ENCODE measurements around the gene VCL. TPM values are rescaled to one million over a fixed set of nuclear protein-coding genes. Genes with fewer than 3 reads are reported as not detected.

VCL gene
- polyA plus RNA-seq, 1 donor from 2014 or later: 11.2 TPM

DNA sequence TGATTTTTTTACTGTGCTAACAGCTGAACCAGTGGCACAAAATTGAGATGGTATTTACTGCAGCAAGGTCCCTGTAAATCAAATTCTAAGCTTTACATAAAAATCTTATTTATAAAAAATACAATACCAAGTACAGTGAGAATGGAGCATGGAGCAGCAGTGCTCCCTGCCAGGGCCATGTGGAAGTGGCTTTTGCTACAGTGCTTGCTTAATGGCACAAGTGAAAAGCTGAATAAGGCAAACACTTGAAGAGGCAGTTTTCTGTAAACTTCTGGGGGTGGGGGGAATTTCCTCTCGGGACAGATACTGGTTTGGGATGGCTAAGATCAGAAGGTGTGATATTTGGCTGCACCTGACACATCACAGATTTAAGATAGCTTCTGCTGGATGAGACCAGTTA, 125.2 kb downstream of the VCL start:
- H3K36me3 ChIP-seq (ENCODE audit: insufficient read depth, low read length): no peaks in the 10 kb centered on the region
- no peak overlapping the region for H3K9ac ChIP-seq (ENCODE audit: low read length)

GRCh38 chr10:74133923-74134820, 136.3 kb downstream of the VCL start:
- H3K9ac ChIP-seq (ENCODE audit: low read length): no peak overlapping the region
- H3K27me3 ChIP-seq (ENCODE audit: insufficient read depth, low read depth, low read length): no peaks in the 10 kb centered on the region
- no peak overlapping the region for H3K4me2 ChIP-seq (ENCODE audit: low read length)
- H3K4me3 ChIP-seq (ENCODE audit: low read length): no peak overlapping the region
- no peaks in the 10 kb centered on the region for H3K79me2 ChIP-seq (replicated peaks; ENCODE audit: insufficient read depth, low read length)
- no peaks in the 10 kb centered on the region for H3K9me3 ChIP-seq (ENCODE audit: low read length)
- no peaks in the 10 kb centered on the region for H4K20me1 ChIP-seq (ENCODE audit: insufficient read depth)
- H3F3A ChIP-seq (ENCODE audit: insufficient read depth, low read length, poor library complexity, severe bottlenecking): no peaks in the 10 kb centered on the region
- H2AFZ ChIP-seq (ENCODE audit: low read depth, low read length): no peak overlapping the region
- no peak overlapping the region for H3K27ac ChIP-seq (ENCODE audit: low read length)
- H3K9me2 ChIP-seq (ENCODE audit: insufficient read depth, low read length): no peaks in the 10 kb centered on the region
- H3K36me3 ChIP-seq (ENCODE audit: insufficient read depth, low read length): peaks cover 9% of the 10 kb centered on the region
- TF ChIP-seq SMC3 (conservative IDR thresholded peaks at IDR 0.05; ENCODE audit: poor library complexity) (no peak), RAD21 (conservative IDR thresholded peaks at IDR 0.05) (no peak), POLR2AphosphoS5 (IDR thresholded peaks at IDR 0.05) (no peak), MXI1 (conservative IDR thresholded peaks at IDR 0.05; ENCODE audit: poor library complexity, severe bottlenecking) (no peak), EP300 (conservative IDR thresholded peaks at IDR 0.05; ENCODE audit: poor library complexity, severe bottlenecking) (no peak), EZH2 (IDR thresholded peaks at IDR 0.05; ENCODE audit: borderline replicate concordance, insufficient read depth, low read length, poor library complexity, severe bottlenecking) (no peak)
- TF ChIP-seq, protein P1, sequence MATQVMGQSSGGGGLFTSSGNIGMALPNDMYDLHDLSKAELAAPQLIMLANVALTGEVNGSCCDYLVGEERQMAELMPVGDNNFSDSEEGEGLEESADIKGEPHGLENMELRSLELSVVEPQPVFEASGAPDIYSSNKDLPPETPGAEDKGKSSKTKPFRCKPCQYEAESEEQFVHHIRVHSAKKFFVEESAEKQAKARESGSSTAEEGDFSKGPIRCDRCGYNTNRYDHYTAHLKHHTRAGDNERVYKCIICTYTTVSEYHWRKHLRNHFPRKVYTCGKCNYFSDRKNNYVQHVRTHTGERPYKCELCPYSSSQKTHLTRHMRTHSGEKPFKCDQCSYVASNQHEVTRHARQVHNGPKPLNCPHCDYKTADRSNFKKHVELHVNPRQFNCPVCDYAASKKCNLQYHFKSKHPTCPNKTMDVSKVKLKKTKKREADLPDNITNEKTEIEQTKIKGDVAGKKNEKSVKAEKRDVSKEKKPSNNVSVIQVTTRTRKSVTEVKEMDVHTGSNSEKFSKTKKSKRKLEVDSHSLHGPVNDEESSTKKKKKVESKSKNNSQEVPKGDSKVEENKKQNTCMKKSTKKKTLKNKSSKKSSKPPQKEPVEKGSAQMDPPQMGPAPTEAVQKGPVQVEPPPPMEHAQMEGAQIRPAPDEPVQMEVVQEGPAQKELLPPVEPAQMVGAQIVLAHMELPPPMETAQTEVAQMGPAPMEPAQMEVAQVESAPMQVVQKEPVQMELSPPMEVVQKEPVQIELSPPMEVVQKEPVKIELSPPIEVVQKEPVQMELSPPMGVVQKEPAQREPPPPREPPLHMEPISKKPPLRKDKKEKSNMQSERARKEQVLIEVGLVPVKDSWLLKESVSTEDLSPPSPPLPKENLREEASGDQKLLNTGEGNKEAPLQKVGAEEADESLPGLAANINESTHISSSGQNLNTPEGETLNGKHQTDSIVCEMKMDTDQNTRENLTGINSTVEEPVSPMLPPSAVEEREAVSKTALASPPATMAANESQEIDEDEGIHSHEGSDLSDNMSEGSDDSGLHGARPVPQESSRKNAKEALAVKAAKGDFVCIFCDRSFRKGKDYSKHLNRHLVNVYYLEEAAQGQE (IDR thresholded peaks at IDR 0.05; ENCODE audit: borderline replicate concordance): no peak

More for the DNA sequence above, 125.2 kb downstream of the VCL start:
- H3K27me3 ChIP-seq (ENCODE audit: insufficient read depth, low read depth, low read length): no peaks in the 10 kb centered on the region
- H3K9me2 ChIP-seq (ENCODE audit: insufficient read depth, low read length): no peaks in the 10 kb centered on the region
- no peaks in the 10 kb centered on the region for H4K20me1 ChIP-seq (ENCODE audit: insufficient read depth)
- no peaks in the 10 kb centered on the region for H3K79me2 ChIP-seq (replicated peaks; ENCODE audit: insufficient read depth, low read length)
- H3K27ac ChIP-seq (ENCODE audit: low read length): no peak overlapping the region
- no peak overlapping the region for H3K4me3 ChIP-seq (ENCODE audit: low read length)
- H3F3A ChIP-seq (ENCODE audit: insufficient read depth, low read length, poor library complexity, severe bottlenecking): no peaks in the 10 kb centered on the region
- no peaks in the 10 kb centered on the region for H3K9me3 ChIP-seq (ENCODE audit: low read length)
- no peak overlapping the region for H2AFZ ChIP-seq (ENCODE audit: low read depth, low read length)
- no peak overlapping the region for H3K4me2 ChIP-seq (ENCODE audit: low read length)
- TF ChIP-seq RAD21 (conservative IDR thresholded peaks at IDR 0.05) (no peak), EP300 (conservative IDR thresholded peaks at IDR 0.05; ENCODE audit: poor library complexity, severe bottlenecking) (no peak), EZH2 (IDR thresholded peaks at IDR 0.05; ENCODE audit: borderline replicate concordance, insufficient read depth, low read length, poor library complexity, severe bottlenecking) (no peak), TAF1 (IDR thresholded peaks at IDR 0.05; ENCODE audit: low read depth) (no peak), SMC3 (conservative IDR thresholded peaks at IDR 0.05; ENCODE audit: poor library complexity) (no peak), MXI1 (conservative IDR thresholded peaks at IDR 0.05; ENCODE audit: poor library complexity, severe bottlenecking) (no peak), CTCF (IDR thresholded peaks at IDR 0.05; ENCODE audit: poor library complexity, severe bottlenecking) (no peak), POLR2AphosphoS5 (IDR thresholded peaks at IDR 0.05) (no peak)
- TF ChIP-seq, protein P1 (IDR thresholded peaks at IDR 0.05; ENCODE audit: borderline replicate concordance): no peak
